ENCODE data around the gene DZANK1.
"Not testable (repeated sequence)": the region's sequence is repeated elsewhere in the genome, so short reads cannot be mapped to it uniquely, and the experiment has no call there.

Gene DZANK1

DNA sequence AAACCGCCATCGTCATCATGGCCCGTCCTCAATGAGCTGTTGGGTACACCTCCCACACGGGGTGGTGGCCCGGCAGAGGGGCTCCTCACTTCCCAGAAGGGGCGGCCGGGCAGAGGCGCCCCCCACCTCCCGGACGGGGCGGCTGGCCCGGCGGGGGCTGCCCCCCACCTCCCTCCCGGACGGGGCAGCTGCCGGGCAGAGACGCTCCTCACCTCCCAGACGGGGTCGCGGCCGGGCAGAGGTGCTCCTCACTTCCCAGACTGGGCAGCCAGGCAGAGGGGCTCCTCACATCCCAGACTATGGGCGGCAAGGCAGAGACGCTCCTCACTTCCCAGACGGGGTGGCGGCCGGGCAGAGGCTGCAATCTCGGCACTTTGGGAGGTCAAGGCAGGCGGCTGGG is 91.3 kb downstream of the DZANK1 start:
- not testable (repeated sequence) for DNase-seq (ENCODE audit: low spot score)

DNA sequence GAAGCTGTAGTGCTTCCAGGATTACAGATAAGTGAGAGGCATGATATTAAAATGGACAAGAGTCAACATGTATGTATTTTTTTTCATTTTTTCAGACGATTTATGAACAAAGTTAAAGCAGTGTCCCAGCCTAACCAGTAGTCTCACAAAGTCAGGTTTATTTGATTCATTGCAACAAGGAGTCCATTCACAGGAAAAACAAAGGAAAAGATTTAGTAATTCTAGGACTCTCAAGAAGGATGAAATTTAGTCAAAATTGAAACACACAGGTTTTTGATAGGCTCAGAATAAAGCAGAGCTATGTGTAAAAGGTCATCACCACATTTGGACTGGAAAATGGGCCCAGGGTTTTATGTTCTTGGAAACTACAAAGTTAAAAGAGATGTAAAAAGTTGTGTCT is 94.5 kb downstream of the DZANK1 start:
- DNase-seq (ENCODE audit: low spot score), result no peak

DNA sequence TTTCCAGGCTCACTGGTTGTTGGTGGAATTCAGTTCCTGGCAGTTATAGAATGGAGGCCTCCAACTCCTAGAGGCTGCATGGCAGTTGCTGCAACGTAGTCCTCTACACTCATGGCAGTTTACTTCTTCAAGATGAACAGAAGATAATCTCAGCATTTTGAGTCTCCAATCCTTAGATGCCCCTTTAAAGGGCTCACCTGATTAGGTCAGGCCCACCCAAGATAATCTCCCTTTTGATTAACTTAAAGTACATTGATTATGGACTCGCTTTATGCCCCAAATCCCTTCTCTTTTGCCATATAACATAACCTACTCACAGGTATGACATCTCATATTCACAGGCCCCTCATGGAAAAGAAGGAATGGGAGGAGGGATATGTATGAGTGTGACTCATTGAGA is 102.1 kb downstream of the DZANK1 start:
- no peak for DNase-seq (ENCODE audit: low spot score)

DNA sequence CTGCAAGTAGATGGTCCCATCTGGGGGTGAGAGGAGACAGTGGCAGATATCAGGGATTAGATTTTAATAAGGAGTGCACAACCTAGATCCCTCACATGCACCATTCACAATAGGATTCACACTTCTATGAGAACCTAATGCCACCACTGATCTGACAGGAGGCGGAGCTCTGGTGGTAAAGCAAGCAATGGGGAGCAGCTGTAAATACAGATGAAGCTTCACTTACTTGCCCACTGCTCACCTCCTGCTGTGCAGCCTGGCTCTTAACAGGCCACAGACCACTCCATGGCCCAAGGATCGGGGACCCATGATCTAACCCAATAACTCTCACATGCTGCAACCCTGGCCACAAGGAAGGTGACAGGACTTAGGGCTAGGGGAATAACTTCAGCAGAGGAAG is 103.1 kb downstream of the DZANK1 start:
- DNase-seq (ENCODE audit: low spot score), result no peak

DNA sequence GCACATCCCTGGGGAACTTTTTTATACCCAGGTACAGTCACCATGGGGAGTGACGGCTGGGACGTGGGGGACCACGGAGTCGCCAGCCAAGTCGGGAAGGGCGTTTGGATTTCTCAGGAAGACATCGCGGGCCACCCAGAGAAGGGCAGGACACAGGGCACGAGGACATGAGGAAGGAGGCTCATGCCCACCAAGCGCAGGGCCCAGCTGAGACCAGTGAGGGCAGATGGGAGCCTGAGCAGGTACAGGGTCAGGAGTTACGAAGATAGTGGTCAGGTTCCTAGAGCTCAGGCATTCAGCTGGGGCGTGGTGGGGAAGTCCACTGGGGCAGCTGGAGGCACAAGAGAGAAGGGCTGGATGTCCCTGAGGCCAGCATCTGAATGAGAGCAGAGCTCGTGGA is 103.9 kb downstream of the DZANK1 start:
- no peak for DNase-seq (ENCODE audit: low spot score)

DNA sequence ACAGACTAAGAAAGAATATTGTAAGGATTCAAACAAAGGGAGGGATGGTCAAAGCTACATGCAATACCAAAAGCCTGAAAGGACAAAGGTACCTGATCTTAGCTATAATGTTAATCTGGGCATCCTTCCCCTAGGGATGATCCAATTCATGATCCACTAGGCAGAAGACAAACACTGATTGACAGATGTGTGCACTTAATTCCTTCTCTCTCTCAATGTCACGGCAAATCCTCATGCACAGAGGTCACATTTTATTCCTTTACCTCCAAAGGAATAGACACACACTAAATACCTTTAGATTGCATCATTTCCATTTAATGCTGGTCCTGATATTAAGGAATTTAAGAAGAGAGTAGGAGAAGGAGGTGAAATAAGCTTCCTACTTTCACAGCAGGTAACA is 105.2 kb downstream of the DZANK1 start:
- no peak for DNase-seq (ENCODE audit: low spot score)

DNA sequence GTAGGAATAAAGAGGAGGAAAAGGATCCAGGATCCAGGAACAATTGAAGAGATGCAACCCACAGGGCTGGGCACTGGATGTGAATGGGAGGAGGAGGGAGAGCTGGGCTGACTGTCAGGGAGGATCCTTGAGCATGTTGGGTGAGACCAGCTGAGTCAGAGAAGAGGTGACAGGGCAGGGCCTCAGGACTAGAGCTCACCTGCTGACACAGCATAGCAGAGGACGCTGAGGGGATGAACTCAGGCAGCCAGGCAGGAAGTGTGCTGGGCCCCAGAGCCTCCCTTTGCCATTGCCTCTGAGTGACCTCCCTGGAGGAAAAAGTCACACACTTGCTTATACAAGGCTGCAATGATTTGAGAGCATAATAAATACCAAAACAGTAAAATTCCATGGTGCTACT is 106.2 kb downstream of the DZANK1 start:
- DNase-seq (ENCODE audit: low spot score), result no peak

DNA sequence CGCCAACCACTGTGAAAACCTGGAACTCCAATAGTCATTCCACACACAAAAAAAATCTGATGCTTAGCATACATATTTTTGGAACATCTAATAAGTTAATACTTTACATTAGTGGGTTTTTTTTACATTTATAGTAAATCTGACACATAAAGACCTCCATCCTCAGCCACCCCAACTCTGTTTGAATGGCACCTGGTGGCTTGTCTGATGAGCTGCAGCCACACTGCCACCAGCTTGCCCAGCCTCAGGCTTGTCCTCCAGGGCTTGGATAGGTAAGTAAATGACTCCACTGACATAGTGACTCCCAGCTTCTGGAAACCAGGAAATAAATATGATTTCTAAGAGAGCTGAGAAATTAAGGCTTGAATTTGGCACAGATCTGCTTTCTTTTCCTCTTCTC is 107.0 kb downstream of the DZANK1 start:
- DNase-seq (ENCODE audit: low spot score), result no peak

DNA sequence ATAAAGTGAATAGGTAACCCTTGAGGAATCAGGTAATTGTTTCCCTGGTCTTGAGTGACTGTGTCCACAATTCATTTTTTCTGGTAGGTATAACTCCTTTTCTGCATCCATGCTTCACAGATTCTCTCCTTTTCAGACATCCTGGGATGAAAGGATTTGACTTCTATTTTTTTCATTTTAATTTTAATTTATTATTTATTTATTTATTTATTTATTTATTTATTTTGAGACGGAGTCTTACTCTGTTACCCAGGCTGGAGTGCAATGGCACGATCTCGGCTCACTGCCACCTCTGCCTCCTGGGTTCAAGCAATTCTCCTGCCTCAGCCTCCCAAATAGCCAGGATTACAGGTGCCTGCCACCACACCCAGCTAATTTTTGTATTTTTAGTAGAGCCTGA is 117.1 kb downstream of the DZANK1 start:
- DNase-seq (ENCODE audit: low spot score), result not testable (repeated sequence)
